GM11168 (cell line): ENCODE results near the gene CACNA1F.

Source experiments
- in situ Hi-C: fragments of 300-500 bp; cut with MboI; formaldehyde crosslinking; loops from one replicate; pipeline ENCODE4 v1.12.0; 2022; ENCODE audit warnings: low sequenced_read_pairs; ENCODE audit not compliant: unreplicated experiment

CACNA1F gene

DNA sequence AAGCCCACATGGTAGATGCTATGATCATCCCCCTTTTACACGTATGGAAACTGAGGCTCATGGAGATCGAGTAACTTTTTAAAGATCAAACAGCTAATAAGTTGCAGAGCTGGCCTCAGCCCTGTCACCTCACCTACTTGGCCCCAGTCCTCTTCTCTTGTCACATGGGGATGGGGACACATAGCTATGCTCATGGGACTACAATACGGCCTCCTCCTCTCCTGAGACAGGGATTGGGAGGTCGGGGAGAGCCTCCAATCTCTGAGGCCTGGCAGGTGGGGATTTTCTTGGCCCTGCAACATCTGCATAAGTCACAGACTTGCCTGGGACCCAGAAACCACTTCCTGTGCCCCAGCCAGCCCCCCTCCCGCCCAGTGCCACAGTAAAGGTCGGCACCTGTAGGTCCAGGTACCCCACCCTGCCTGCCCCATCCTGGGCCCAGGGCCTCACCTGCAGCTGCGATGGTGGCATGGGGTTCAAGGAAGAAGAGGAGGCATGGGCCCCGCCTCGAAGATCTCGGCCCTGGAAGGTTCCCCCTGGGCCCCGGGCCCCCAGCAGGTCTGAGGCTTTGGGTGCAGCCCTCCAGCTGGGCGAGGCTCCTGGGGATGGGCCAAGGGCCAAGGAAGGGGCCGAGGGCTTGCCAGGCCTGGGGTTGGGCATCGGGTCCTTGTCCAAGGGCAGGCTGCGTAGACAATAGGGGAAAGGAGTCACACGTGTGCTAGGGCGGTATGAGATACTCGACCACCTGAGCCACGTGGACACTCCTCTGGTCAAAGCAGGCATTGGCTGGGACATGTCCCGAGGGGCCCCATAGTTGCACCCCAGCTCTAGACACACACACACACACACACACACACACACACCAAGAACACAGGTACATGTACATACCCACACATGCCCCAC is 25.0 kb upstream of the CACNA1F start:
- in situ Hi-C loops, result no loop called here

DNA sequence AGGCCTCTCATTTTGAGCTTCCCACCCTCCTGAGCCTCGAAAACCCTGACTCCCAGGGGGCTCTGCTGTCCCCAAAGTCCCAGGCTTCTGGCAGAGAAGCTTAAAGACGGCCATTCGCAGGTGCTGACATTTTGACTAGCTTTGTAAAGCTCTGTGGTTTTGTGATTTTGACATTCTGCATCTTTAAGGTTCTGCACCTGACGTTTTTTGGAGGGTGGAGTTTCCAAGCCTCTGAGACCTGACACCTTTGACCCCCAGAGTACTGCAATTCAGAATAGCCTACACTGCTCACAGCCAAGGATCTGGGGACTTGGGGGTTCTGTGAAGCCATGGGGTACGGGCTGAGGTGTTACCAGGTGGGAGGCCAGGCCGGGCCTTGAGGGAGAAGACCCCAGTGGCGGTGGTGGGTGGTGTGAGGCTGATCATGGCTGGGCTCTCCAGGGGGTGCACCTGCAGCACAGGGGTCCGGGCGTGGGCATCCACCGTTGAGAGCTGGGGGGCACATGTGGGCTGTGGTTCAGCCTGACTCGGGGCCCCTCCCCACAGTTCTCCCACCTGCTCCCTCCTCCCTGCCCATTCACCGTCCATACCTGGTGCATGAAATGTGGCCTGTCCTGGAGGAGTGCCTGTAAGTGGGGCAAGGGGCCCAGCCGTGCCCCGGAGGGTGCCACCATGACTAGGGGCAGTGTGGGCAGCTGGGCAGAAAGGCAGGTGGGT is 24.1 kb upstream of the CACNA1F start:
- in situ Hi-C loops, result no loop called here

DNA sequence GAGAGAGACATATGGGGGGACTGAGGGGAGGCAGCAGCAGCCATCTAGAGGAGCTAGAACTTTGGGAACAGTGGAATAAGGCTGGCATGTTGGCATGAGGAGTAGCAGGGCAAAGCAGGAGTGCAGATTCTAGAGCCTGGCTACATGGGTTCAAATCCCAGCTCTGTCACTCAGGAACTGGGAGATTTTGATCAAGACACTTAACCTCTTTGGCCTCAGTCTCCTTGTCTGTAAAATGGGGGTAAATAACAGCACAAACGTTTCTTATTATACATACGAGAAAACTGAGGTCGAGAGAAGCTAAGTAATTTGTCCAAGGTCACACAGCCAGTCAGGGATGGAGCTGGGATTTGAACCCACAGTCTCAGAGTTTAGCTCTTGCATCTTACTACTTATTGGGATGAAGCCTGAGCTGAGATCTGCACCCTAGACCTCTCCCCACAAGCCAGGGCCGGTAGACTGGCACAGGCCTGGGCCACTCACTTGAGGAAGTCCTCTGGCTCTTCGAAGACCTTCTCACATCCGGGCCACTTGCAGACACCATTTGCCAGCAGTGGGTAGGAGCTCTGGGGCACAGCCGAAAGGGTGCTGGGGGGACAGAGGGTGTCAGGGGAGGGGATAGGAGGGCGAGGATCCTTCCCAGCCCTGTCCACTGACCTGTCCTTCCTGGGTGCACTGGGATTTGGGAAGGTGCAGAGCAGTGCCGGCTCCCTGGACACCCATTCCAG is 23.3 kb upstream of the CACNA1F start:
- in situ Hi-C loops, result no loop called here

DNA sequence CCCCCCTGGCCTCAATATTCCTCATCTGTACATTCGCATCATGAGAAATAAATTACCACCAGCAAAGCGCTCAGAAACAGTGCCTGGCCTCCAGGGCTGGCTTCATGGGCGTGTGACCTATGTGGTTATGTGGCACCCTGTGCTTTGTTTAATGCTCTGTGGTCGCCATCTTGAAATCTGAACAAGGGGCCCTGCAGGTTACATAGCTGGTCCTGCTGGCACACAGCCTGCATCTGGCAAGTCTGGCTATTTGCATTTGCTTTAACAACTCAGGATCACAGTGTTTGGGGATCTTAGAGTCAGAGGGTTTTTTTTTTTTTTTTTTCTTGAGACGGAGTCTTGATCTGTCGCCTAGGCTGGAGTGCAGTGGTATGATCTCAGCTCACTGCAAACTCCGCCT is 21.5 kb upstream of the CACNA1F start:
- in situ Hi-C loops, result no loop called here

DNA sequence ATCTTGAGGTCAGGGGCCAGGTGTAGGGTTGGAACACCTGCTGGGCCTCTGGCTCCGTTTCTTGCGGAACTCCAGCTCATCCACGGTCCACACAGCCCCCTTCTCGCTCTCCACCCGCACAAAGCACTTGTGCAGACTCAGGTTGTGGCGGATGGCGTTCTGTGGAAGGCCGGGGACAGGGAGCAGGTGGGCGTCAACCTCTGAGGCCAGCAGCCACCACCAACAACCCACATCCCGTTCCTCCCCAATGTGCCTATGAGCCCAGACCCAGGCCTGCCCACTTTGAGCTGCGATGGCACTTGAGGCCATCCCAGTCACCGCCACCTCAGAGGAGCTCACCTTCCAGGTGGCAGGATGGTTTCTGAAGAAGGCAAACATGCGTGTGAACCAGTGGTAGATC is 18.2 kb upstream of the CACNA1F start:
- in situ Hi-C loops, result no loop called here

DNA sequence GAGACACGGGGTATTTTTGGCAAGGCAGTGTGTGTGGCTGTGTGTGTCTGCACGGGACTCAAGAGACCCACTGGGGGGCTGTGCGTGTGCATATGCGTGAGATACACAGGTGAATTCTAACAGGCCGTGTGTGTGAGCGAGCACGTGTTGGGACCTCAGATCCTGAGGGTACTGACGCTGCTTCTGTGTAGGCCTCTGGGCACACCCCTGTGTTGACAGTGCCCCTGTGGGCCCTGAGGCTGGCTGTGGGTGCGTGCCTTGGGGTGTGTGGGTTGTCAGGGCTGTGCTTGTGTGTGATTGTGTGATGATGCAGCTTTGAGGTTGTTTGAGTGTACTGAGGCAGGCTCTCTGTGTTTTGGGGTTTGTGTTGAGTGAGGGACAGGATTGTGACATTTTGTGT is 17.4 kb upstream of the CACNA1F start:
- in situ Hi-C loops, result no loop called here

DNA sequence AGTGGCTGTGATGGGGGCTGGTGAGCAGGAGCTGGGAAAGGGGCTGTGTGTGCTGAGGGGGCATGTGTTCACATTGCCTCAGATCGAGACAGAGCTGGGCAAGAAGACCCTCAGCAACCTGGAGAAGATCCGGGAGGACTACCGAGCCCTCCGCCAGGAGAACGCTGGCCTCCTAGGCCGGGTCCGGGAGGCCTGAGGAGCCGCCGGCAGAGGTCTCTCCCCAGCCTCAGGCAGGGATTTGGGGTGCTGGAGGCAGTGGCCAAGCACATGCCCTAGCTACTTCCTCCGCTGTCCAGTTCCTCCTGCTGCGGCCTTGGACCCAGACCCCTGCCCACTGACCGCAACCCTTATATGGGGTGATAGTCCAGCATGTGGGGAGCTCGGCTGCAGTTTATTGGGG is 16.9 kb upstream of the CACNA1F start:
- in situ Hi-C loops, result no loop called here

DNA sequence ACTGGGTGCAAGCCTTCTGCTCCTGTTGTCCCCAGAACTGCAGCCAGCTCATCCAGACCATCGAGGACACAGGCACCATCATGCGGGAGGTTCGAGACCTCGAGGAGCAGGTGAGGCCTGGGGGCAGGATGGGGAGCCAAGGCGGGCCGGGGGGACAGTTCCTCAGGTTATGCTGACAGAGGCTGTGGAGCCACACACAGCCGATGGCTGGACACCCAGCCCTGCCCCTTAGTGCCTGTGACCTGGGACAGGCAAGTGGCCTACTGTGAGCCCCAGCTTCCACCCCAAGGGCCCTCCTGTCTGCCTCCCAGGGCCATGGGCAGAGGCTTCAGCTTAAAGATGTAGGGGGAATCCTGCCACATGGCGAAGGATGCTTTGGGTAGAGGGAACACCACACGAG is 16.5 kb upstream of the CACNA1F start:
- in situ Hi-C loops, result no loop called here

DNA sequence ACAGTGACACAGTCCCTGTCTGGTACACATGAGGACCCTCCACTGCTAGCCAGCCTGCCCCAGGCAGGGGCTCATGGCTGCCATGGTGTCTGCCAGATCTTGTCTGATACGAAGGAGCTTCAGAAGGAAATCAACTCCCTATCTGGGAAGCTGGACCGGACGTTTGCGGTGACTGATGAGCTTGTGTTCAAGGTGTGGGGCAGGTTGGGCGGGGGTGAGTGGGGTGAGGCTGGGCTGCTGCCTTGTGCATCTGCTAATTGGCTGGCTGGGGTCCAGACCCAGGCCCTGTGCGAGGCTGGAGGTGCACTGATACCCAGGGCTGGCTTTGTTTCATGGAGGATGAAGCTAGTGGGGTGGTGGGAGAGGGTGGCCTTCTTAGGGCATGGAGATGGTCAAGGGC is 15.9 kb upstream of the CACNA1F start:
- in situ Hi-C loops, result no loop called here

DNA sequence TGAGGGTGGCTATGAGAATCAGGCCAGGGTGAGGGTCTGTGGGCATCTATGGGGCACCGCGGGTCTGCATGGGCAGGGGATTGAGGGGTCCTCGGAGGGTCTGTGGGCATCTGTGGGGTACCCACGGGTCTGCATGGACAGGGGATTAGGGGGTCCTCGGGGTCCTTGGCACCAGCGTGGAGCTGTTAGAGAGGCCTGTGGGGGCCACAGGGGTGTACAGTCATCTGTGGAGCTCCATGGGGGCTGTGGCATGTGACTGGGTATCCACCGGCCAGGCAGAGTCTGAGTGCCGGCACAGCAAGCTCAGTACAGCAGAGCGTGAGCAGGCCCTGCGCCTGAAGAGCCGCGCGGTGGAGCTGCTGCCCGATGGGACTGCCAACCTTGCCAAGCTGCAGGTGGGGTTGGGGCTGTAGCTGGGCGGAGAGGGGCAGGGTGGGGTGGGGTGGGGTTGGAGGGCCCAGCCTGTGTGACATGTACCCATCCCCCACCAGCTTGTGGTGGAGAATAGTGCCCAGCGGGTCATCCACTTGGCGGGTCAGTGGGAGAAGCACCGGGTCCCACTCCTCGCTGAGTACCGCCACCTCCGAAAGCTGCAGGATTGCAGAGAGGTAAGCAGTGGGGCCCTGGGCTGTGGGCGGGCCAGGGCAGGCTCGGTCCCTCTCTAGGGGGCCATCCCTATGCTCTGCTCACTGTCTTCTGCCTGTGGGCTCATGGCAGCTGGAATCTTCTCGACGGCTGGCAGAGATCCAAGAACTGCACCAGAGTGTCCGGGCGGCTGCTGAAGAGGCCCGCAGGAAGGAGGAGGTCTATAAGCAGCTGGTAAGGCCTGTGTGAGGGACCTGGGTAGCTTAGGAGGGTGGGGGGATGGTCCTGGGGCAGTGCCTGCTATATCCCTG is 15.0 kb upstream of the CACNA1F start:
- in situ Hi-C loops, result no loop called here

DNA sequence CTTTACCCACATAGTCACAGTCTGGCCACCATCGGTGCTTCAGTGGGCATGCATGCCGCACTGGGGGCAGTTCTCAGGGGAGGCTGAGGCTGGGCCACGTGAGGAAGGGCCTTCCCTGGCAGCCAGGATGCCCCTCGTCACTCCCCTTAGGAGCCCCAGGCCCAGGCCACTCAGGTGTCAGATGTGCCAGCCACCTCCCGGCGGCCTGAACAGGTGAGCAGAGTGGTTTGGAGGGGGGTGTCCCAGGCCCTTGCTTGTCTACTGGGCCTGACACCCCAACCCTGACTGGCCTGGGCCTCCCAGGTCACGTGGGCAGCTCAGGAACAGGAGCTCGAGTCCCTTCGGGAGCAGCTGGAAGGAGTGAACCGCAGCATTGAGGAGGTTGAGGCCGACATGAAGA is 14.2 kb upstream of the CACNA1F start:
- in situ Hi-C loops, result no loop called here

DNA sequence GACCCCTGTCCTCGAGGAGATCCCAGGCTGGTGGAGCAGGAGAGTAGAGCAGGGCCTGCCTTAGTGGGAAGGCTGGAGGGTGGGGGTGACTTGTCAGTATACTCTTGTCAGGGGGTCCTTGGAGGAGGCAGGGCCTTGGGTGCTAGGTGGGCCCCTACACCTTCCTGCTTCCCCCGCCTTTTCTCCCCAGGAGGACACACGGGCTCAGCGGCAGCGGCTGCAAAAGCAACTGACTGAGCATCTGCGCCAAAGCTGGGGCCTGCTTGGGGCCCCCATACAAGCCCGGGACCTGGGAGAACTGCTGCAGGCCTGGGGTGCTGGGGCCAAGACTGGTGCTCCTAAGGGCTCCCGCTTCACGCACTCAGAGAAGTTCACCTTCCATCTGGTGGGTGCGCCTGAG is 13.4 kb upstream of the CACNA1F start:
- in situ Hi-C loops, result no loop called here

DNA sequence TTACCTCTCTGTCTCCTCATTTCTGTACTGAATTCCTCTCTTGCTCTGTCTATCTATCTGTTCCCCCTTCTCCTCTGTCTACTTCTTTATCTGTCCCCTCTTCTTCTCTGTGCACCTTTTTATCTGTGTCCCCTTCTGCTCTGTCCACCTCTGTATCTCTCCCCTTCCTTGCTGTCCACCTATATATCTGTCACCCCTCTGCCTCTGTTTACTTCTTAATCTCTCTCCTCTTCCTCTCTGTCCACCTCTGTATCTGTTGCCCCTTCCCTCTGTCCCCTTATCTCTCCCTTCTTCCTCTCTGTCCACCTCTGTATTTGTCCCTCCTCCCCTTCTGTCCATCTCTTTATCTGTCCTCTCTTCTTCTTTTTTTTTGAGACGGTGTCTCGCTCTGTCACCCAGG is 11.1 kb upstream of the CACNA1F start:
- in situ Hi-C loops, result no loop called here

DNA sequence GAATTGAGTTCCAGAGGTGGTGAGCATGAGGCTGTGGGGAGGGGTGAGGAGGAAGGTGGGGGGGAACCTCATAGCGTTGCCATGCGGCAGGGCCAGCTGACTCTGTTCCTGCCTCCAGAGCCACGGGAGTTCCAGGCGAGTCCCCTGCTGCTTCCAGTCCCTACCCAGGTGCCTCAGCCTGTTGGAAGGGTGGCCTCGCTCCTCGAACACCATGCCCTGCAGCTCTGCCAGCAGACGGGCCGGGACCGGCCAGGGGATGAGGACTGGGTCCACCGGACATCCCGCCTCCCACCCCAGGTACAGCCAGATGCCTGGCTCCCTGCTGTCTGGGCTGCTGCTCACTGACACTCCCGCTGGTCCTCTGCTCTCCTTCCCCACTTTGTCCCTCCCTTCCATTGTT is 10.0 kb upstream of the CACNA1F start:
- in situ Hi-C loops, result no loop called here

DNA sequence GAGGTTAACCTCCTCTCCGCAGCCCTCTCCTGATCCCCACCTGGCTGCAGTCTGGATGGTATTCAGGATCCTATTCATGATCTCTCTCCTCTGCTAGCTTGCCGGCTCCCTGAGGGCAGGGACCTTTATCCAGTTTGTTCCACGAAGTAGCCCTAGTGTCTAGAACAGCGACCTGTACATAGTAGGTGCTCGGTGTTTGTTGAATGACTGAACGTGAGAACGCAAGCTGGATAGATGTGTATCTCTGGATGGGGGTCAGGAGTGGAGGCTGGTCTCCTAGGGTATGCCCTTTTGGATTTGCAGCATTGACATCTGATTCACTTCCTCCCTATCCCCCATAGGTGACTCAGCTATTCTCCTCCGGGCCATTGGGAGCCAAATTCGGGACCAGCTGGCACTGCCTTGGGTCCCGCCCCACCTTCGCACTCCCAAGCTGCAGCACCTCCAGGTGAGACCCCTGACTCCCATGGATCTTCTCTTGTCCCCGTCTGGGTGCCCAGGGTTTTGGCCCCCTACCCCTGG is 9.5 kb upstream of the CACNA1F start:
- in situ Hi-C loops, result no loop called here

DNA sequence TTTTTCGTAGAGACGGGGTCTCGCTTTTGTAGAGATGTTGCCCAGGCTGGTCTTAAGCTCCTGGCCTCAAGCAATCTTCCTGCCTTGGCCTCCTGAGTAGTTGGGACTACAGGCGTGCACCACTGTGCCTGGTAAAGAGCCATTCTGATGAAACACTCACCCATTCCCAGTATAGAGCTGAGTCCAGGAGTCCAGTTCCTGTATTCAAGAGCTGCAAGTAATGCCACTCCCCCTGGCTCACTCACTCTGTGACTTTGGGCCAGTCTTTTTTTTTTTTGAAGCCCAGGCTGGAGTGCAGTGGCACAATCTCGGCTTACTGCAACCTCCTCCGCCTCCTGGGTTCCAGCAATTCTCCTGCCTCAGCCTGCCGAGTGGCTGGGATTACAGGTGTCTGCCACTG is 5.6 kb upstream of the CACNA1F start:
- in situ Hi-C loops, result no loop called here

DNA sequence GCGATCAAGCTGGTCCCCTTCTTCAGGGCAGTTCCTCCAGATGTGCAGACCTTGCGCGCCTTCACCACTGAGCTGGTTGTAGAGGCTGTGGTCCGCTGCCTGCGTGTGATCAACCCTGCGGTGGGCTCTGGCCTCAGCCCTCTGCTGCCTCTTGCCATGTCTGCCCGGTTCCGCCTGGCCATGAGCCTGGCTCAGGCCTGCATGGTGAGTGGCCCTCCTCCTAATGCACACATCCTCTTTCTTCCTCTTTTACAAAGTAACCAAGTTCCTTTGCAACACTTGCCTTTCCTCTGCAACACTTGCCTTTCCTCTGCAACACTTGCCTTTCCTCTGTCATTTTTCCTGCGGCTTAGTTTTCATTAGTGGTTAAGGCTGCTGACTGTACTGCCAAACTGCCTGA is 3.9 kb upstream of the CACNA1F start:
- in situ Hi-C loops, result no loop called here

DNA sequence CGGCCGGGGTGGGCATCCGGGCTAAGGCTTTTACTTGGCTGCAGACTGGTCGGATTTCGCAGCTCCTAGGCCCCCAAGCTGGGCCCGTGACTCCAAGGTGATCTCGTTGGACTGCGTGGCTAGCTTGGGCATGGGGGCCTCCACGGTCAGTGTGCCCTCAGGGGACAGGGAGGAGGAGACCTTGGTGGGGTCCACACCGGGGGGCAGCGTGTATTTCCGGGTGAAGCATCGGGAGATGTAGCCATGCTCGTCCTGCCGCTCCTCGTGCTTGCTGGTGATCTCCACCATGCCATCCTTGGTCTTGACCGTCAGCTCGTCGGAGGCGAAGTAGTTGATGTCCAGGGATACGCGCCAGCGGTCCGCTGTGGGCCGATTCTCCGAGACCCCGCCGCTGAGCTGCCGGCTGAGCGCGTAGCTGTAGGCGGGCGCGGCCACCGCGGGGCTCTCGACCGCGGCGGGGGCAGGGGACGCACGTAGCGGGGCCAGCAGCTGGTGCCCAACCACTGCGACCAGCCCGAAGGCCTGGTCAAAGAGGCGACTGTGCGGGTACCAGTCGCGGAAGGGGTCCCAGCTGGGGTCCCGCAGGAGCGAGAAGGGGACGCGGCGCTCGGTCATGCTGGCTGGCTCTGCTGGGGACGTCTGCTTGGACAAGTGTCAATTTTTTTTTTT is 881 bp upstream of the CACNA1F start:
- in situ Hi-C loops, result no loop called here

DNA sequence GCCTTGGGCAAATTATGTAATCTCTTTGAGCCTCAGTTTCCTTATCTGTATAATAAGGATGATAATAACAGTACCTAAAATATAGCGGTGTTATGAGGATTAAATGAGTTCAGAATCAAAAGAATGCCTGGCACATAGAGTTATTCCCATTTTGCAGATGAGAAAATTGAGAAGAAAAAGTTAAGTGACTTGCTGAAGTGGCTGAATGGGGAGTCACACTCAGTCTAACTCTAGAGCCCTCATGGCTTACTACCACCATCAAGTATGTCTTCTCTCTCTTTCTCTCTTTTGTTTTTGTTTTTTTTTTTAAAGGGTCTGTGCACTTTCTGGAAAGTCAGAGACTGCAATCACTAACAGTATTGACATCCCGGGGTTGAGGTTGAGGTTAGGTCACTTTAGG is 615 bp downstream of the CACNA1F start:
- in situ Hi-C loops, result no loop called here
